NT2/D1 (cell line): Measurements from ENCODE around the gene SMIM38.
A peak's percentile ranks its signal among the peaks of the same experiment; 100 is the strongest.

Experiments
- DNase-seq: peaks from one replicate; pipeline ENCODE4 v3.0.0-alpha.2; 2011; ENCODE audit warnings: low read depth, low spot score
- H3K27me3 ChIP-seq: 2 replicates; pipeline ENCODE4 v1.6.0; 2011; ENCODE audit warnings: mild to moderate bottlenecking; ENCODE audit not compliant: insufficient read length, insufficient read depth
- H3K36me3 ChIP-seq: 2 replicates; pipeline ENCODE4 v1.6.1; 2011; ENCODE audit warnings: mild to moderate bottlenecking, low read length, mixed read lengths; ENCODE audit not compliant: insufficient read depth, insufficient read length
- H3K4me1 ChIP-seq: 2 replicates; pipeline ENCODE4 v1.5.1; 2011; ENCODE audit not compliant: insufficient read depth, insufficient read length
- H3K4me3 ChIP-seq: 2 replicates; pipeline ENCODE4 v1.5.1; 2011; ENCODE audit warnings: low read depth; ENCODE audit not compliant: insufficient read length
- H3K9ac ChIP-seq: 2 replicates; pipeline ENCODE4 v1.6.0; 2011; ENCODE audit warnings: low read depth; ENCODE audit not compliant: insufficient read length
- H3K9me3 ChIP-seq: 2 replicates; pipeline ENCODE4 v1.5.1; 2011; ENCODE audit warnings: mild to moderate bottlenecking, low read length; ENCODE audit not compliant: insufficient read depth
- SUZ12 ChIP-seq: IDR thresholded peaks from 2 replicates; pipeline ENCODE4 v1.6.1; 2011; ENCODE audit not compliant: insufficient read length, insufficient read depth; ENCODE audit errors: extremely low read depth
- YY1 ChIP-seq: IDR thresholded peaks from 2 replicates; pipeline ENCODE4 v1.6.1; 2011; ENCODE audit not compliant: insufficient read length, insufficient read depth
- ZNF274 ChIP-seq: IDR thresholded peaks from 2 replicates; pipeline ENCODE4 v1.6.1; 2011; ENCODE audit warnings: mild to moderate bottlenecking, low read depth, low read length

Gene SMIM38

GRCh38 chr11:69192301-69192721 is 36.6 kb downstream of the SMIM38 start:
- no peak overlapping the region for H3K9ac ChIP-seq
- TF ChIP-seq ZNF274 (no peak), SUZ12 (no peak), YY1 (no peak)

GRCh38 chr11:69193151-69193550 is 37.4 kb downstream of the SMIM38 start:
- Histone ChIP-seq H3K36me3 (no peaks in the 10 kb centered on the region), H3K4me1 (peaks cover 2% of the 10 kb centered on the region), H3K27me3 (no peaks in the 10 kb centered on the region), H3K9ac (no peak overlapping the region), H3K4me3 (no peak overlapping the region), H3K9me3 (no peaks in the 10 kb centered on the region; the same call in 1 of the 2 replicates)
- TF ChIP-seq YY1 (no peak), SUZ12 (no peak), ZNF274 (no peak)
- DNase-seq = no peak

More at GRCh38 chr11:69192301-69192721, 36.6 kb downstream of the SMIM38 start:
- no peak overlapping the region for H3K4me3 ChIP-seq
- H3K36me3 ChIP-seq = no peaks in the 10 kb centered on the region
- H3K27me3 ChIP-seq = no peaks in the 10 kb centered on the region
- DNase-seq = no peak
- H3K9me3 ChIP-seq = no peaks in the 10 kb centered on the region; the same call in 1 of the 2 replicates
- peaks cover 2% of the 10 kb centered on the region for H3K4me1 ChIP-seq

GRCh38 chr11:69193629-69194028 is 37.9 kb downstream of the SMIM38 start:
- no peak for DNase-seq
- Histone ChIP-seq H3K9ac (peak overlapping the region; percentile 42), H3K36me3 (no peaks in the 10 kb centered on the region), H3K4me3 (no peak overlapping the region), H3K9me3 (no peaks in the 10 kb centered on the region; the same call in 1 of the 2 replicates), H3K27me3 (no peaks in the 10 kb centered on the region), H3K4me1 (peaks cover 2% of the 10 kb centered on the region)
- TF ChIP-seq ZNF274 = no peak
- TF ChIP-seq SUZ12 = no peak
- no peak for TF ChIP-seq YY1

- no peak overlapping the region for H3K9ac ChIP-seq
- DNase-seq = no peak
- no peaks in the 10 kb centered on the region for H3K36me3 ChIP-seq
- H3K9me3 ChIP-seq = no peaks in the 10 kb centered on the region
- peaks cover 2% of the 10 kb centered on the region for H3K4me1 ChIP-seq
- H3K27me3 ChIP-seq = no peaks in the 10 kb centered on the region
- H3K4me3 ChIP-seq = no peak overlapping the region
- TF ChIP-seq SUZ12 (no peak), YY1 (no peak), ZNF274 (no peak)
Observed at GRCh38 chr11:69194396-69194795, 38.7 kb downstream of the SMIM38 start.

GRCh38 chr11:69194956-69195355 is 39.2 kb downstream of the SMIM38 start:
- DNase-seq = no peak
- no peaks in the 10 kb centered on the region for H3K9me3 ChIP-seq
- H3K27me3 ChIP-seq = no peaks in the 10 kb centered on the region

GRCh38 chr11:69195824-69196782 is 40.4 kb downstream of the SMIM38 start:
- no peak for DNase-seq
- TF ChIP-seq ZNF274 (no peak), YY1 (no peak), SUZ12 (no peak)
- H3K27me3 ChIP-seq = no peaks in the 10 kb centered on the region

More at GRCh38 chr11:69194956-69195355, 39.2 kb downstream of the SMIM38 start:
- H3K36me3 ChIP-seq = no peaks in the 10 kb centered on the region
- no peak for TF ChIP-seq ZNF274
- TF ChIP-seq YY1 = no peak
- no peak for TF ChIP-seq SUZ12
- no peak overlapping the region for H3K9ac ChIP-seq
- peaks cover 3% of the 10 kb centered on the region for H3K4me1 ChIP-seq
- no peak overlapping the region for H3K4me3 ChIP-seq

GRCh38 chr11:69196783-69197169 is 41.0 kb downstream of the SMIM38 start:
- TF ChIP-seq ZNF274 = no peak
- TF ChIP-seq YY1 = no peak
- TF ChIP-seq SUZ12 = no peak

More at GRCh38 chr11:69195824-69196782, 40.4 kb downstream of the SMIM38 start:
- H3K36me3 ChIP-seq = no peaks in the 10 kb centered on the region
- no peaks in the 10 kb centered on the region for H3K9me3 ChIP-seq
- no peak overlapping the region for H3K9ac ChIP-seq
- H3K4me3 ChIP-seq = no peak overlapping the region
- peaks cover 4% of the 10 kb centered on the region for H3K4me1 ChIP-seq

More at GRCh38 chr11:69196783-69197169, 41.0 kb downstream of the SMIM38 start:
- Histone ChIP-seq H3K36me3 (no peaks in the 10 kb centered on the region), H3K4me3 (no peak overlapping the region), H3K9me3 (no peaks in the 10 kb centered on the region), H3K9ac (no peak overlapping the region), H3K4me1 (peaks cover 4% of the 10 kb centered on the region), H3K27me3 (no peaks in the 10 kb centered on the region)
- no peak for DNase-seq
